Kasumi-1 (cell line): ENCODE data around the gene GABPA.
"Not testable (repeated sequence)": the region's sequence is repeated elsewhere in the genome, so short reads cannot be mapped to it uniquely, and the experiment has no call there.

Source experiments
- DNase-seq, 2 experiments: peaks; one replicate each; lab custom pipeline; 2025; lab: John Stamatoyannopoulos, UW

Gene GABPA

DNA sequence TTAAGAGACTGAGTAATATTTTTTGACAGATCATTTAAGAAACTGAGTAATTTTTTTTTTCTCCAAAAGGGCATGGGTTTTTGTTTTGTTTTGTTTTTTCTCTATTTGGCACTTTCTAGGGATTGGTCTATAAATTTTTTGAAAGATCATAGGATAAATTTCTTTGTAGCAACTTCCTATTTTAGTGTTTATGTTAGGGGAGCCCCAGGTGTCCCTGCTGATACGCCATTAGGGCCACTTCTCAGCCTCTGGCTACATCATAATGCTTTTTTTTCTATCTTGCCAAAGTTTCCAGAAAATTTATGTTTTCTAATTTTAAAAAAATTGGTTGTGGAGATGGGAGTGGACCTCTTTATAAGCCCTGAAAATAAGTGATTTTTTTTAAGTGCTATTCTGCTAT is 2.6 kb downstream of the GABPA start:
- no peak for DNase-seq

DNA sequence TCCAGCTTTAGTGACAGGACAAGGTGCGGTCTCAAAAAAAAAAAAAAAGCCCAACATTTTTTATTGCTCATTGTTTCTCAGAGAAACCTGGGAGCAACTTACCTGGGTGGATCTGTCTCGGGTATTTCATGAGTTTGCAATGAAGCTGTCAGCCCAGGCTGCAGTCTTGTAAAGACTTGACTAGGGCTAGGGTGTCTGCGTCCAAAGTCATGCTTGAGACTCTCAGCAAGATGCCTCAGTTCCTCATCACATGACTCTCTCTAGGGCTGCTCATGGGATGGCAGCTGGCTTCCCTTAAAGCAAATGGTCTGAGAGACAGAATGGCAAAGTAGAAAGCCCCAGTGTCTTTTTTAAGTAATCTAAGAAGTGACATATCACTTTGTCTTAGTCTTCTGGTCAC is 8.1 kb downstream of the GABPA start:
- no peak for DNase-seq

DNA sequence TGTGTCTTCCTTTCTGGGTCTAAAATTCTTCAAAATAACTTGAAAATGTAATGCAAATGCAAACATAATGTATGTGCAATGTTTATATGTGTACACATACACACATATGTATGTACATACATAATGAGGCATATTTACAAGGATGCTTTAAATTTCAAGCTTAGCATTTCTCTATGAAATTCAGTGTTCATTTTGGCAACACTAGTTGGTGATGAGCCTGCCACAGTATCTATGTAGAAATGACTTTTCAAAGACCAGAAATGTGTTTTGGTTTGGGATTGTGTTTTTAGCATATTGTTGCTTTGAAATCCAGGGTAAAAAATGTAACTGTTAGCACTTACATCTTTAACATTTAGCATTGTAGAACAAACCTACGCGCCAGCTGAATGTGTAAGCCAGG is 10.1 kb downstream of the GABPA start:
- DNase-seq, result no peak

DNA sequence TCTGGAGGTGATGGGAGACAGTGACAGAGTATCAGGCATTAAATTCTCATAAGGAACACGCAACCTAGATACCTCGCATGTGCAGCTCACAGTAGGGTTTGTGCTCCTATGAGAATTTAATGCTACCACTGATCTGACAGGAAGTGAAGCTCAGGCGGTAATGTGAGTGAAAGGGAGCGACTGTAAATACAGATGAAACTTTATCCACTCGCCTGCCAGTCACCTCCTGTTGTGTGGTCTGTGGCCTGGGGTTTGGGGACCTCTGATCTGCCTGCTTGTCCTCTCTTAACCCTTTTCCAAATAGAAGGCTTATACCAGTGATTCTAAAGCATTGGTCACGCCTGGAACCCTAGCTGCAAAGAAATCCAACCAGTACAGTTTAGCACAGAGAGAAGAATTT is 15.3 kb downstream of the GABPA start:
- DNase-seq, result peak; percentile 62 to 66

DNA sequence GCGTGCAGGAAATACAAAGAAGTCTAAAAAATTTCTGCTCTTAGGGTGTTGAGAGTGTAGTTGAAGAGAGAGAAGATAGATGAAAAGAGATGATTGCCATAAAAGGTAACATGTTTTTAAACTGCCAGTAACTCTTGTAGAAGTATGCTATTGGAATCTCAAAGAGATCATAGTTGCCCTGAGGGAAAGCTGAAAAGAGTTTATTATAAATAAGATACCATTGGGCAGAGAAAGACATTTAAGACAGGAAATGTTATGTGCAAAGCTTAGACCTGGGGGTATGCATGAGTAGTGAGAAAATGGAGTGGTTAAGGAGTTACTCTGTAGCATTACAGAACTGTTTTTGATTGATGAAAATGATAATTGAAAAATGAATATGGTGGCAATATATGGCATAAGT is 17.6 kb downstream of the GABPA start:
- no peak for DNase-seq

DNA sequence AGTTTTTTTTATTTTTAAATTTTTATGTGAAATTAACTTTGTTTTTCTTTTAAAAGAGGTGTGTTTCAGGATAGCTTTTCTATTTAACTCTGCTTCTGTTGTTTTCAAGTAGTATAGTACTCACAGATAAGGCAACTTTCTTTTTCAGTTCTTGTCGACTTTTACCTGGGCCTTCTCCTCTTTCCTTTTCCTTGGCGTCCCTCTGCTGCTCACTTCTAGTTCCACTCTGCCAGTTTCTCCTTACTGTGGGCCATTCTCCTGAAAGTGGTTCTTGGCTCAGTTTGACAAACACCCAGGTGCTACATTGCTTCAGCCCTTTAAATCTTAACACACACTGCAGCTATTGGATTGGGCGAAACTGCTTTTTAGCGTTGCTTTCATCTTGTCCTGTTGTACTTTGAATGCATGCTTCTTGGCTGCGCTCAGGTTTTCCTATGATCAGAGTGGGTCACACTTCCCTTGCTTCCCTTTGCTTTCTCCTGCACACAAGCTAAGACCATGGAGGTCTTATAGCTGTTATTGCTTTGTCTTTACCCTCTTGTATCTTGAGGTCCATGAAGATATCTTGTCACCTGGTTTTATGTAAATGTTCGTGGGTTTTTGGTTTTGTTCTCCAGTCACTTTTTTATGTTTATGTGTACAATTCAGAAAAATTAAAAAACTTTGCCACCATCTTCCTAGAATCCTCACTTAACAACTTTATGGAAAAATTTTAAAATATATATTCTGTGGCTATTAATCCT is 21.6 kb downstream of the GABPA start:
- DNase-seq, result no peak

DNA sequence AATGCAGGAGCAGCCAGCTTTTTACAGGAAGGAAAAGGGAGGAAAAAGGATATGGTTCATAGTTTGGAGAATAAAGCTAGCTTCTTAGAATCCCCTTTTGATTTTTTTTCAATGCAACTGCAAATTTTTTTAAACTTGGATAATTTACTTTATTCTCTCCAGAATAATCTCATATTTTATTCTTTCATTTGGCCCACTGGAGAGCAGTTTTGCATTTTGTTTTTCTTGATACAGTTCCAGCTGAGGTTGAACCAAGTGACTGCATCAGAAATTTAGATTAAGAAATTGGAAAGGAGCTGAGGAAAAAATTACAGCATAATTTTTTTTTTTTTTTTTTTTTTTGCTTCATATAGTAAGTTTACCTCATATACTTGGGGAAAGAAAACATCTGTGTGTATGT is 22.8 kb downstream of the GABPA start:
- no peak for DNase-seq

DNA sequence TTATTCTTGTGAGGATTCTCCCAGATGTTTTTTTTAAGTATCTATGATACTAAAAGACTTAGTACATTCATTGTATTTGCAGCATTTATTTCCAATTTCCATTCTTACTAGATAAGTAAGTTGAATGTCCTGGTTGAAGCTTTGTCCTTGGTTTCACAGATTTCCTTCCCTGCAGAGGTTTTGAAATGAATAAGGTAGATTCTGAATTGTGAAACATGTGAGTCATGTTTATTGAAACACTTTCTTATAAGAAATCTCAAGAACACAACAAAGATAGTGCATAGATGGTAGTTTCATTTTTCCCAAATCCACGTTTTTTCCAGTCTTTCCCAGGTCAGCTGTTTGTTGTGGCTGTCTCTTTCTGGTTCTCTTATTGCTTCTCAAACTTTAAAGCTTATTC is 24.8 kb downstream of the GABPA start:
- DNase-seq, result no peak

DNA sequence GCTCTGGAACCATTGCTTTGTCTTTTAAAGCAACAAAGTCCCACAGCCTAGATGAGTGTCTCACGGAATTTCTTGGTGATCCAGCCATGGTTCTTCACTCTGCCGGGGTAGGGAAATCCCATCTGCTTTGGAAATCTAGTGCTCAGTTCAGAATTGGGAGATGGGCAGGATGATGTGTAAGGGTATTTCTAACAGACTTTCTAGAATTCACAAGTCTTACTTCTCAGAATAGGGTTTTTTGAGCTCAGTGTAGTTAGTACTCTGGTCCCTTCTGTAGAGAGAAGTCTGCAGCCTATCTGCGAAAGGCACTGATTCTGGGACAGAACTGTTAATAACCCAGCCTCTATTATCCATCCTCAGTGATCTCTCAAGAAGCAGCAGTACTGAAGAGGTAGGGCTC is 25.3 kb downstream of the GABPA start:
- DNase-seq, result no peak

DNA sequence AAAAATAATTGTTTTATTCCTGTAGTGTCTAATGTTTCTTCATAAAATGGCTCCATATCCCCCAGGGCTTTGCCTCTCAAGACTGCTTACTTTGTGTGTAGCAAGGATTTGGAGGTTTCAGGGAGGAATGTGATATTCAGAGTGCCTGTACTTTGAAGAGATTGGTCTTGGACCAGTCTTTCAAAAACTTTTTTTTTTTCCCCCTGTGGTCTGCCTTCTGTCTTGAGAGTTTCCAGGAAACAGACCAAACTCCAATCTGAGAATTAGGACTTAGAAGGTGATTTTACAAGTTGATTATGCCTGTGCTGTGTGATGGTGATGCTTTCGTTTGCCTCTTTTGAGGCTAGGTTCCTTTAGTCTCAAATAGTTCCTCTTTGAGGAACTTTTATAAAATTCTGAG is 25.9 kb downstream of the GABPA start:
- no peak for DNase-seq

DNA sequence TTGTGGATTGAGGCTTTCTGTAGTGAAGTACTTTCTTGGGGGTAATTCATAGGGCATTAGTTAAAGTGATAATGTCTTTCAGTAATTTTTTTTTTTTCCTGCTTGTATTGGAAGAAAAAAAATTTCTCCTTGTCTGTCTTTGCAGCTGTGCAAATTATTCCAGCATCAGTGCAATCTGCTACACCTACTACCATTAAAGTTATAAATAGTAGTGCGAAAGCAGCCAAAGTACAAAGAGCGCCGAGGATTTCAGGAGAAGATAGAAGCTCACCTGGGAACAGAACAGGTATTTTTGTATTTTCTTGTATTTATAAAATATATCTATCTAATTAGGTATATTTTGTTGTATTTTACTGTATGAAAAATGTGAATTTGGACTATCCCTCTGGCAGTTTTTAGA is 29.3 kb downstream of the GABPA start:
- no peak for DNase-seq

DNA sequence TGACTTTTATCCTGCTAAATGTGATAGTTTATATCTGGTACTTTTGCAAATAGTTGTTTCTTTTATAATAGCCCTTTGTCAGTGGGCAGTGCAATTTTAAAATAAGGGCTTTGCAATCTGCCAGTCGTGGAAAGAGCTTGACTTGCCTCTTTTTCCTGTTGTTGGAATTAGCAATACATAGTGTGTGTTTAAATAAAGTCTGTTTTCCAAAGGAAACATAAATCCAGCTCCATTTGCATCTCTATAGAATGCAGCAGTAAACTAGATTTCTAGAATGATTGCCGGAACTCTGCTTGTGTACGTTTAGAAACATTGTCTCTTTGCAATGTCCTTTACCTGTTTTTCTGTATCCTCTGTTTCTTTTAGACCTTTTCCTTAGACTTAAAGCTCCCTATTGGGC is 33.1 kb downstream of the GABPA start:
- DNase-seq, result no peak

DNA sequence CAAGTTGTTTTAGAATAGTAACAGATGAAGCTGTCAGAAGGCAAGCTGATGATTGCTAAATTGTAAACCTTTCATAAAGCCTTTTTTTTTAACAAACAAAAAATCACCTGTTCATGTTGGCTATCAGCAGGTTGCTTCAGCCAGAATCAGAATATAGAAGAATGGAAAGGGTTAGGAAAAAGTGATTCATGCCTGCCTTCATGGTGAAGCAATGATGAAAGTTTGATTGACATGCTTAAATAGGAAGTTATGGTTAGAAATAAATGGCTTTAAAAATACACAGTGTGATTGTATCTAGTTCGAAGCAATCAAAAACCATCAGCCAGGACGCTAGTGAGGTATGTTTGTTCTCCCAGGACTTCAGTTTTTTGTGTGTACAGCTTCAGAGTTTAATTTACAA is 37.9 kb downstream of the GABPA start:
- DNase-seq, result peak; percentile 7 to 36

DNA sequence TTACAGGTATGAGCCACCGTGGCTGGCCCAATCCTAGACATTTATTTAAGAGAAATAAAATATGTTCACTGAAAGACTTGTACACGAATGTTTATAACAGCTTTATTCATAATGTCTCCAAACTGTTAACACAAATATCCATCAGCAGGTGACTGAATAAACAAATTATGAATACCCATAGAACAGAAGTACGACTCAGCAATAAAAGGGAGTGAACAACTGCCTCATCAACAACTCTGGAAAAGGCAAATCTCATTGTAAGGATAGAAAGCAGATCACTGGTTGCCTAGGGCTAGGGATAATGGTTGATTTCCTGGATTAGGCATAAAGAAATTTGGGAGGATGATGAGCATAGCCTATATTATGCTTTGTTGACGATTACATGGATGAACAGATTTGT is 41.7 kb downstream of the GABPA start:
- no peak for DNase-seq

DNA sequence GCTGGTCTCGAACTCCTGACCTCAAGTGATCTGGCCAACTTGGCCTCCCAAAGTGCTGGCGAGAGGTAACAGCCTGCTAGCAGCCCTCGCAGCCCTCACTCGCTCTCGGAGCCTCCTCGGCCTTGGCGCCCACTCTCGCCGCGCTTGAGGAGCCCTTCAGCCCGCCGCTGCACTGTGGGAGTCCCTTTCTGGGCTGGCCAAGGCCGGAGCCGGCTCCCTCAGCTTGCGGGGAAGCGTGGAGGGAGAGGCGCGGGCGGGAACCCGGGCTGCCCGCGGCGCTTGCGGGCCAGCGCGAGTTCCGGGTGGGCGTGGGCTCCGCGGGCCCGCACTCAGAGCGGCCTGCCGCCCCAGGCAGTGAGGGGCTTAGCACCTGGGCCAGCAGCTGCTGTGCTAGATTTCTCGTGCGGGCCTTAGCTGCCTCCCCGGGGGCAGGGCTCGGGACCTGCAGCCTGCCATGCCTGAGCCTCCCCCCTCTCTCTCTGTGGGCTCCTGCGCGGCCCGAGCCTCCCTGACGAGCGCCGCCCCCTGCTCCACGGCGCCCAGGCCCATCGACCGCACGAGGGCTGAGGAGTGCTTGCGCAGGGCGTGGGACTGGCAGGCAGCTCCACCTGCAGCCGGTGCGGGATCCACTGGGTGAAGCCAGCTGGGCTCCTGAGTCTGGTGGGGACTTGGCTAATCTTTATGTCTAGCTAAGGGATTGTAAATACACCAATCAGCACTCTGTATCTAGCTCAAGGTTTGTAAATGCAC is 43.5 kb downstream of the GABPA start:
- not testable (repeated sequence) for DNase-seq

DNA sequence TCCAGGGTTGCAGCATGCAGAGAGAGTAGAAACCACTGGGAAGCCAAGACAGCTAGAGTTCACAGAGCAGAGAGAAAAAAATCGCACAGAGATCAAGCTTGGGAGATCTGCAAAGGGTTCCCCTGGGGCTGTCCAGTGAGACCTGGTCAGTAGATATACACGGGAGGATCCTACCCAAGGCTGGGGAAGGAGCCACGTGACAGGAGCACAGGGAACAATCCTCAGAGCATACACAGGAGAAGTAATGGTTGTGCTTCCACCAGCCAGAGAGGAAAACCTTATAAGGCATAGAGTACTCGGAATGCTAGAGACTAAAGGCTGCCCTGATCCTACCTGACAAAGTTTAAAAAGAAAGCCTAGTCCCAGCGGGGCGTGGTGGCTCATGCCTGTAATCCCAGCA is 53.9 kb downstream of the GABPA start:
- DNase-seq, result no peak

DNA sequence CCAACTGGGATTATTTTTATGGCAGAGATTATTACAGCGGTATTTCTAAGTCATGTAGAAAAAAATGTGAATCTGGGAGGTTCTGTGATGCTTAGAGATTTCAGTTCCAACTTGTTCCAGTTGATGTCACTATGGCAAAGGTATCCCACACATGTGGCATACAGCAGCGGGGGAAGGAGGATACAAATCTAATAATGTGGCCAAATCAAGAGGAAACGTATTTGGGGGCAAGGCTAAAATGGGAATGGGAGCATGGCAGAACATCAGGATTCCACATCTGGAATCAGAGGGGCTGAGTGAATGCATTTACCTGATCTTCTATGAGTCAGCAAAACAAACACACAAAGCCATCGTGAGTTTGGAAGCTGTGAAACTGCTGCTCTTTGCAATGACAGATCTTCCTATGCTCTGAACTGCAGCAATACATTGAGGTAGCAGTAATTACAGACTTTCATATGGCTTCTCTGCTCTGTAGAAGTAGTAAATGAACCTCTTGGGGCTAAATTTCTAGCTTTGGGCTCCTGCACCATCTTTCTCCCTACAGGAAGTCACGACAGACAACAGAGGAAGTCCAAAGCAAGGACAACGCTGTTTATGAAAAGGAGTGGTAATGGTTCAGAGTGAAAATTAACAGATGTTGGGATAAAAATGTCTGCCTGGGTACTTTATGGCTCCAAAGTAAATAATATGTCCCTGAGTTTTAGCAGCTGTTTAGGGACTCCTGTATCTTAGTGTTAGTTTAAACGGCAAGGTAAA is 55.5 kb downstream of the GABPA start:
- peak; percentile 35 to 38 for DNase-seq

DNA sequence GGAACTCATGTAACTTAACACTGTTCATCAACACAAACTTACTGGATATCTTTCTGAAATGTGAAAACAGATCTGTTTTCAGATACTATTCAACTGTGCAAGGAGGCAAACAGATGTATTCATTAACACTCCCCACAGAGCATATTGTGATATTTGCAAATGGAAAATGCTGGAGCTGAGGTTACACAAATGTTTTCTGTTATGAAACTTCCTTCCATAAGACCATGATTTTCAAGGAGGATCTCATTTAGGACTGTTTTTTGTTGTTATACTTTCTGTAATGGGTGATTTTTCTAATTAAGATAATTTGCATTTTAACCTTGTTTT is 56.1 kb downstream of the GABPA start:
- no peak for DNase-seq

DNA sequence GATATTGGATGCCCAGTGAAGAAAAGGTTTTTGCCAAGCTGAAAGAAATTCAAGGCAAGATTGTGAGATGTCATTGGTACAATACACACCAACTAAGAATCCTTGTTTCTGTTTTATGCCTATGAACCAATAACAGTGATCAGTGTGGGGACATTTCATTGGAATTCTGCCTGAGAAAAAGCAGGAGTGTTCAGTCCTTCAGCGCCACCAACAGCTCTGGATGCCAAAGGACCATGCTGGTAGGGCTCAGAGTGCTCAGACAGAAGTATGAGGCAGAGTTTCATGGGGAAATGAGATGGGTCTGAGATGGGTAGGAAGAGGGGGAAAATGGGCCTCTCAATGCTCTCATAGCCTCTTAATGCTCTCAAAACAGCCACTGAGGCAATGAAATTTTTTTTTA is 56.5 kb downstream of the GABPA start:
- no peak for DNase-seq

DNA sequence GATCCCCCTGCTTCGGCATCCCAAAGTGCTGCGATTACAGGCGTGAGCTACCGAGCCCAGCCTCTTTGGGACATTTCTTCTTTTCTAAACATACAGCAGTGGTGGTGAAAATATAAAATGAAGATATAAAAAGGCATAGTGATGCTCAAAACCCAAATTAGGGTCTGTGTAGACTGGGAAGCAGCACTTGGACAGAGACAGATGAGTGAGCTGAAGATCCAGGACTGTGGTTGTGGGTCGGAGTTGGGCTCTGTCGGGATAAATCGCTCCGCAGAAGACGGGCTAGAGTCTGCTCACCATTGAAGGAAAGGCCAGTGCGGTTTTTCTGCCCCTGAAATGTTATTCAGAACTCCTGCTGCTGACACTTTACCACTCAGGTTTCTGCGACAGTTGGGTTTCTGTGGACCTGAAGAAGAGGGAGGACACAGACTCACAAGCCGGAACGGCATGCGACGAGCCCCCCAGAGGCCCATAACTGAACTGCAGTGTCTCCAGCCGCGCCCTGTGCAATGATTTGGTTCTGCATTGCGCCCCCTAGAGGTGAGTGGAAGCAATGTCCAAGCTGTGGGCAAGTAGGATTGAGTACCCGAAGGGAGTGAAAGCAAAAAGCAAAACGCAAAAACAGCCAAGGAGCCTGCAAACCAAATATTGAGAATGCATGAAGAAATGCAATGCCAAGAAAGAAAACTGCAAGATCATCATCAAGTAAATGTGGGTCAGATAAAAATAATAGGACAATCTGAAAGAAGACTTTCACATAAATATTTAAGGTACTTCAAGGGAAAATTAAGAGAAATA is 66.6 kb downstream of the GABPA start:
- peak; percentile 90 to 92 for DNase-seq

DNA sequence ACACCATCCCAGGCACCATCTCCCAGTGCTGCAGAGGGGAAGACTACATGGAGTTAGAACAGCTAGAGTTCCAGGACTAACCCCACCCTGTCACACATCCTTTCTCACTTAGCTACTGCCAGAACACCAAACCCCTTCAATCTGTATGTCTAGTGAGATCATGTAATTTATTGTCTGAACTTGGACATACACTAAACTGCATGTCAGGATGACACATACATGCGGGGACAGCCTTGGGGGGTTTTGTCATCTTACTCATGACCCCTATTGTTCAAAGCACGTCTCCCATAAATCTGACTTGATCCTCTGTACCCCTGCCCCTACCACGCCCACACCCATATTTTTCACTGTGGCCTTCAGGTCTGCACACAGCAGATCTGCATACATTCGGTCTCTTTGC is 71.3 kb downstream of the GABPA start:
- no peak for DNase-seq

DNA sequence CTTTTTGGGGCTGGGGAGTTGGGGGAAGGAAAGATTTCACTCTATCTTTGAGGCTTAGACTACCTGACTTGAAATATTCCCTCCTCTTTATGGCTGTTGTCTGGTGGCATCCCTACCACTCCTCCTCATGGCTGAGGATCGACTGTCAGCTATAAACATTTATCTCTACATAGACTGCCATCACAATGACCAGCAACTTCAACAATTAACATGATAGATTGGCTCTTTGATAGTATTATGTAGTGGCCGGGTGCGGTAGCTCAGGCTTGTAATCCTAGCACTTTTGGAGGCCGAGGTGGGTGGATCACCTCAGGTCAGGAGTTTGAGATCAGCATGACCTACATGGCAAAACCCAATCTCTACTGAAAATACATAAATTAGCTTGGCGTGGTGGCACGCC is 72.4 kb downstream of the GABPA start:
- no peak for DNase-seq
